ENCODE results near the gene PCNT.

GRCh38 chr21:46385846-46386733 lies 62.1 kb downstream of the PCNT start:
- no peak for TF ChIP-seq POLR2A (IDR thresholded peaks at IDR 0.05)
- TF ChIP-seq CTCF (IDR thresholded peaks at IDR 0.05 in 8 of 11, conservative IDR thresholded peaks at IDR 0.05 in 3 of 11) = no peak
- no peak for TF ChIP-seq POLR2AphosphoS5 (IDR thresholded peaks at IDR 0.05)

All from spleen (tissue), 7 donors.